ENCODE data around the gene SLC2A4. TPM values are rescaled to one million over a fixed set of nuclear protein-coding genes. Genes with fewer than 3 reads are reported as not detected.

Gene SLC2A4
- 0.30 to 0.69 TPM (median 0.60 TPM) in 5 replicates for total RNA-seq (2022; extraction: Qiagen RNA extraction)

GRCh38 chr17:7281074-7281952, at the start of gene SLC2A4:
SLC2A4 (plus strand) TSS chr17:7281718; CDS start chr17:7281935, 217 bp downstream.

GRCh38 chr17:7234083-7234951, 47.2 kb upstream of the SLC2A4 start, which contains the start of gene DVL2:
DVL2 (minus strand) TSS chr17:7234517; CDS start chr17:7234262, 255 bp downstream.

GRCh38 chr17:7239091-7240027, 42.2 kb upstream of the SLC2A4 start, which contains the start of gene PHF23:
PHF23 (minus strand) TSS chr17:7239457; CDS start chr17:7239279, 178 bp downstream.

GRCh38 chr17:7241783-7242716, 39.5 kb upstream of the SLC2A4 start, which contains the start of gene GABARAP:
GABARAP (minus strand) TSS chr17:7242449; CDS start chr17:7242330, 119 bp downstream.

GRCh38 chr17:7251661-7252175, 29.8 kb upstream of the SLC2A4 start, which contains the start of gene CTDNEP1:
CTDNEP1 (minus strand) TSS chr17:7251734; CDS start chr17:7251296, 438 bp downstream.

GRCh38 chr17:7252176-7253043, 29.1 kb upstream of the SLC2A4 start, which contains the start of gene ELP5:
ELP5 (plus strand) TSS chr17:7252215; CDS start chr17:7252551, 336 bp downstream.

GRCh38 chr17:7262192-7262934, 19.2 kb upstream of the SLC2A4 start, which contains the start of gene CLDN7:
CLDN7 (minus strand) TSS chr17:7262478; CDS start chr17:7262043, 435 bp downstream.

GRCh38 chr17:7294614-7295153, 13.2 kb downstream of the SLC2A4 start, which contains the start of gene YBX2:
YBX2 (minus strand) TSS chr17:7294639; CDS start chr17:7294500, 139 bp downstream.

GRCh38 chr17:7306911-7307685, 25.6 kb downstream of the SLC2A4 start, which contains the start of gene EIF5A:
EIF5A (plus strand) TSS chr17:7307628; CDS start chr17:7309636, 2,008 bp downstream.

GRCh38 chr17:7314719-7315569, 33.4 kb downstream of the SLC2A4 start, which contains the start of gene GPS2:
GPS2 (minus strand) TSS chr17:7315360; CDS start chr17:7315052, 308 bp downstream.

GRCh38 chr17:7328840-7329373, 47.4 kb downstream of the SLC2A4 start, which contains the start of gene NEURL4:
NEURL4 (minus strand) TSS chr17:7329335; CDS start chr17:7329312, 23 bp downstream.

GRCh38 chr17:7336240-7337175, 55.0 kb downstream of the SLC2A4 start, which contains the start of gene ACAP1:
ACAP1 (plus strand) TSS chr17:7336529; CDS start chr17:7336735, 206 bp downstream.

